ENCODE data around the gene FGF6. TPM values are rescaled to one million over a fixed set of nuclear protein-coding genes. Genes with fewer than 3 reads are reported as not detected.

Gene FGF6
- total and polyA plus RNA-seq, 2 donors (not counting 1 experiment from before 2014, with no cell fraction given): not detected

DNA sequence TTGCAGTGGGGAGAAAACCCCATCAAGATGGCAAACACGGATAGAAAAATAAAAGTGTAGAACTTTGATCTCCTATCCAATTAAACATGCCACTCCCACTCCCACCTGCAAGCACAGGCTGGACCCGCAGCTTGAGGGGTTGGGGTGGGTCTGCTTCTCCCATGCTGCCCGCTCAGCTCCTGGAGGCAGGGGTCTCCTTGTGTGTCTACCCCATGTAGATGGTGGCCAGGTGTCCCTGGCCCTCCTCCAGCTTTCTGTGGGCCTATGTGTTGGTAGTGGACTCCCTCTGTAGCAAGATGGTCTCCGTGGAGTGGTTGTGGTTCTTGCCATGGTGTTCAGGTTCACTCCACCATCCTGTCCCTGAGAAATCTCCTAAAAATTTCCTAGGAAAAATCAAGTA lies 42.6 kb downstream of the FGF6 start:
- TF ChIP-seq EZH2 (IDR thresholded peaks at IDR 0.05; ENCODE audit: low read length, missing control alignments): no peak
- TF ChIP-seq, protein P1, sequence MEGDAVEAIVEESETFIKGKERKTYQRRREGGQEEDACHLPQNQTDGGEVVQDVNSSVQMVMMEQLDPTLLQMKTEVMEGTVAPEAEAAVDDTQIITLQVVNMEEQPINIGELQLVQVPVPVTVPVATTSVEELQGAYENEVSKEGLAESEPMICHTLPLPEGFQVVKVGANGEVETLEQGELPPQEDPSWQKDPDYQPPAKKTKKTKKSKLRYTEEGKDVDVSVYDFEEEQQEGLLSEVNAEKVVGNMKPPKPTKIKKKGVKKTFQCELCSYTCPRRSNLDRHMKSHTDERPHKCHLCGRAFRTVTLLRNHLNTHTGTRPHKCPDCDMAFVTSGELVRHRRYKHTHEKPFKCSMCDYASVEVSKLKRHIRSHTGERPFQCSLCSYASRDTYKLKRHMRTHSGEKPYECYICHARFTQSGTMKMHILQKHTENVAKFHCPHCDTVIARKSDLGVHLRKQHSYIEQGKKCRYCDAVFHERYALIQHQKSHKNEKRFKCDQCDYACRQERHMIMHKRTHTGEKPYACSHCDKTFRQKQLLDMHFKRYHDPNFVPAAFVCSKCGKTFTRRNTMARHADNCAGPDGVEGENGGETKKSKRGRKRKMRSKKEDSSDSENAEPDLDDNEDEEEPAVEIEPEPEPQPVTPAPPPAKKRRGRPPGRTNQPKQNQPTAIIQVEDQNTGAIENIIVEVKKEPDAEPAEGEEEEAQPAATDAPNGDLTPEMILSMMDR (conservative IDR thresholded peaks at IDR 0.05 in 1 of 2, IDR thresholded peaks at IDR 0.05 in 1 of 2; ENCODE audit: low read depth in 1 of 2, low read length in 2 of 2): no peak
- no peak overlapping the region for H3K27ac ChIP-seq (ENCODE audit: insufficient read depth, low read length)

DNA sequence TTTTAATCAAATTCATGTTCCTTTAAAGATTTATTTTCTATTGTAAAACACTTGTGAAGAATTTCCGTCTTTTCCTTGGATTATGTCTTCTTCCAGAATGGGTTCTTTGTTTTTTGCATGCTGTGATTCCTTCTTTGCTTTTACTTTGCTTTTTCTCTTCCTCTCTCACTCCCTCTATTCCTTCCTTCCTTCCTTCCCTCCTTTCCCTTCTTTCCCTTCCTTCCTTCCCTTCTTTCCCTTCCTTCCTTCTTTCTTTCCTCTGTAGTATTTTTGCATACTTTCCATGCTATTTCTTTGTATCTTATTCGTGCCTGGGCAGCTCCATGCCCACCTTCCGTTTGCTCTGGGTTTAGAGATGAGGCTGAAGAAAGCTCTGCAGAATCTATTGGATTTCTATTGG lies 44.5 kb downstream of the FGF6 start:
- Histone ChIP-seq H3K4me3 (replicated peaks in 1 of 4; ENCODE audit: control extremely low read depth in 1 of 4, insufficient read depth in 1 of 4, low read depth in 3 of 4, low read length in 4 of 4) (no peak overlapping the region), H2AFZ (ENCODE audit: low read length) (no peak overlapping the region), H3K27me3 (ENCODE audit: control insufficient read depth, insufficient read depth, low read length) (no peaks in the 10 kb centered on the region), H3K4me2 (ENCODE audit: extremely low read depth, insufficient read depth, low read length) (no peak overlapping the region), H3K9ac (ENCODE audit: insufficient read depth, low read length) (no peak overlapping the region), H3K36me3 (ENCODE audit: control insufficient read depth, insufficient read depth, low read length) (no peaks in the 10 kb centered on the region), H3K79me2 (ENCODE audit: control insufficient read depth, insufficient read depth, low read length) (no peaks in the 10 kb centered on the region), H3K9me3 (ENCODE audit: control insufficient read depth, insufficient read depth, low read depth, low read length) (no peaks in the 10 kb centered on the region), H4K20me1 (ENCODE audit: control insufficient read depth, extremely low read depth, insufficient read depth, low read length) (no peaks in the 10 kb centered on the region), H3K27ac (ENCODE audit: insufficient read depth, low read length) (no peak overlapping the region), H3K4me1 (ENCODE audit: control insufficient read depth, extremely low read depth, insufficient read depth, low read length) (no peaks in the 10 kb centered on the region)
- no peak for DNase-seq (ENCODE audit: low read depth in 2 of 2)
- TF ChIP-seq, protein P1 (conservative IDR thresholded peaks at IDR 0.05 in 1 of 2, IDR thresholded peaks at IDR 0.05 in 1 of 2; ENCODE audit: low read depth in 1 of 2, low read length in 2 of 2): no peak
- TF ChIP-seq EZH2 (IDR thresholded peaks at IDR 0.05; ENCODE audit: low read length, missing control alignments): no peak

More for the DNA sequence above, 42.6 kb downstream of the FGF6 start:
- H3K79me2 ChIP-seq (ENCODE audit: control insufficient read depth, insufficient read depth, low read length): no peaks in the 10 kb centered on the region
- H3K27me3 ChIP-seq (ENCODE audit: control insufficient read depth, insufficient read depth, low read length): no peaks in the 10 kb centered on the region
- H3K4me2 ChIP-seq (ENCODE audit: extremely low read depth, insufficient read depth, low read length): no peak overlapping the region
- H3K4me1 ChIP-seq (ENCODE audit: control insufficient read depth, extremely low read depth, insufficient read depth, low read length): no peaks in the 10 kb centered on the region
- no peaks in the 10 kb centered on the region for H3K36me3 ChIP-seq (ENCODE audit: control insufficient read depth, insufficient read depth, low read length)
- no peaks in the 10 kb centered on the region for H3K9me3 ChIP-seq (ENCODE audit: control insufficient read depth, insufficient read depth, low read depth, low read length)
- no peaks in the 10 kb centered on the region for H4K20me1 ChIP-seq (ENCODE audit: control insufficient read depth, extremely low read depth, insufficient read depth, low read length)
- no peak overlapping the region for H3K4me3 ChIP-seq (replicated peaks in 1 of 4; ENCODE audit: control extremely low read depth in 1 of 4, insufficient read depth in 1 of 4, low read depth in 3 of 4, low read length in 4 of 4)
- no peak overlapping the region for H3K9ac ChIP-seq (ENCODE audit: insufficient read depth, low read length)
- DNase-seq (ENCODE audit: low read depth in 2 of 2): no peak
- no peak overlapping the region for H2AFZ ChIP-seq (ENCODE audit: low read length)

DNA sequence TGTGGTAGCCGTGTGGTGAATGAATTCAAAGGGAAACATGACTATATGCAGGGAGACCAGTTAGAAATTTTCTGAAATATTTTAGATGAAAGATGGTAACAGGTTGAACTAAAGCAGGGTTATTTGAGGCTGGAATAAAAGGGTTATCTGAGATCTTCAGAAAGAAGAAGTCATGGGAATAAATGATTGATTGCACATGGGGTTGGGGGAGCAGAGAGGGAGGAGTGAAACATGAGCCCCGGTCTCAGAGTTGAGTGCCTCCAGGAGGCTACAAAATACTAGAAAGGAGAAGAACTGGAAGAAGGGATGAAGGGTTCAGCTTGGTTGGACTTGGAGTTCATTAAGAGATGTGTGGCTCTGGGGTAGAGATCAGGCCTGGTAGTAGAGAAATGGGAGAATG lies 49.8 kb downstream of the FGF6 start:
- TF ChIP-seq EZH2 (IDR thresholded peaks at IDR 0.05; ENCODE audit: low read length, missing control alignments): no peak
- TF ChIP-seq, protein P1 (conservative IDR thresholded peaks at IDR 0.05 in 1 of 2, IDR thresholded peaks at IDR 0.05 in 1 of 2; ENCODE audit: low read depth in 1 of 2, low read length in 2 of 2): no peak
- DNase-seq (ENCODE audit: low read depth in 2 of 2): no peak
- Histone ChIP-seq H4K20me1 (ENCODE audit: control insufficient read depth, extremely low read depth, insufficient read depth, low read length) (no peaks in the 10 kb centered on the region), H3K4me3 (replicated peaks in 1 of 4; ENCODE audit: control extremely low read depth in 1 of 4, insufficient read depth in 1 of 4, low read depth in 3 of 4, low read length in 4 of 4) (no peak overlapping the region), H3K27ac (ENCODE audit: insufficient read depth, low read length) (no peak overlapping the region), H2AFZ (ENCODE audit: low read length) (no peak overlapping the region), H3K9me3 (ENCODE audit: control insufficient read depth, insufficient read depth, low read depth, low read length) (no peaks in the 10 kb centered on the region), H3K79me2 (ENCODE audit: control insufficient read depth, insufficient read depth, low read length) (no peaks in the 10 kb centered on the region), H3K36me3 (ENCODE audit: control insufficient read depth, insufficient read depth, low read length) (no peaks in the 10 kb centered on the region), H3K4me2 (ENCODE audit: extremely low read depth, insufficient read depth, low read length) (no peak overlapping the region), H3K4me1 (ENCODE audit: control insufficient read depth, extremely low read depth, insufficient read depth, low read length) (no peaks in the 10 kb centered on the region), H3K27me3 (ENCODE audit: control insufficient read depth, insufficient read depth, low read length) (no peaks in the 10 kb centered on the region), H3K9ac (ENCODE audit: insufficient read depth, low read length) (no peak overlapping the region)

All from fibroblast of lung (primary cell).